HepG2 (cell line): ENCODE measurements around the gene TSPAN3. TPM values are rescaled to one million over a fixed set of nuclear protein-coding genes. Genes with fewer than 3 reads are reported as not detected.

Source experiments
- CERS6 ChIP-seq: sonication (generic); formaldehyde crosslinking; IDR thresholded peaks from 2 replicates; pipeline ENCODE4 v1.5.0; 2020; ENCODE audit warnings: missing genetic modification reagents
- DZIP1 ChIP-seq: sonication (generic); formaldehyde crosslinking; IDR thresholded peaks from 2 replicates; pipeline ENCODE4 v1.5.0; 2020; ENCODE audit warnings: mild to moderate bottlenecking, missing genetic modification reagents
- ELF1 ChIP-seq: sonication (generic); formaldehyde crosslinking; IDR thresholded peaks from 2 replicates; pipeline ENCODE4 v1.4.0; 2020; ENCODE audit warnings: missing genetic modification reagents
- ETV6 ChIP-seq: sonication (generic); formaldehyde crosslinking; conservative IDR thresholded peaks from 2 replicates; pipeline ENCODE4 v1.4.0; 2020; ENCODE audit warnings: missing genetic modification reagents
- FOXP4 ChIP-seq: sonication (generic); formaldehyde crosslinking; IDR thresholded peaks from 2 replicates; pipeline ENCODE4 v1.4.0; 2020; ENCODE audit warnings: missing genetic modification reagents
- GPN1 ChIP-seq: sonication (generic); formaldehyde crosslinking; IDR thresholded peaks from 2 replicates; pipeline ENCODE4 v1.5.1; 2020; ENCODE audit warnings: missing genetic modification reagents, borderline replicate concordance
- HDAC6 ChIP-seq: fragments of 200-600 bp; sonication (generic); IDR thresholded peaks from 2 replicates; pipeline ENCODE4 v1.7.0; 2017; ENCODE audit warnings: mild to moderate bottlenecking, antibody characterized with exemption, low read length, low read depth
- JUNB ChIP-seq: sonication (generic); formaldehyde crosslinking; IDR thresholded peaks from 2 replicates; pipeline ENCODE4 v1.8.0; 2022; ENCODE audit warnings: missing genetic modification reagents, mild to moderate bottlenecking, borderline replicate concordance
- MED8 ChIP-seq: sonication (generic); formaldehyde crosslinking; IDR thresholded peaks from 2 replicates; pipeline ENCODE4 v1.8.1; 2023; ENCODE audit warnings: mild to moderate bottlenecking, missing genetic modification reagents; ENCODE audit not compliant: insufficient replicate concordance
- MTF1 ChIP-seq: sonication (generic); formaldehyde crosslinking; IDR thresholded peaks from 2 replicates; pipeline ENCODE4 v1.5.0; 2020; ENCODE audit warnings: missing genetic modification reagents
- SMARCC2 ChIP-seq: fragments of 450-650 bp; IDR thresholded peaks from 2 replicates; pipeline ENCODE4 v1.6.1; 2017; ENCODE audit warnings: antibody characterized with exemption, mild to moderate bottlenecking
- SSRP1 ChIP-seq: IDR thresholded peaks from 2 replicates; pipeline ENCODE4 v1.6.1; 2016; ENCODE audit warnings: control low read depth
- TBX3 ChIP-seq: fragments of 450-650 bp; IDR thresholded peaks from 2 replicates; pipeline ENCODE4 v1.6.1; 2017; ENCODE audit warnings: antibody characterized with exemption, mild to moderate bottlenecking, inconsistent platforms, borderline replicate concordance
- ZNF224 ChIP-seq: sonication (generic); formaldehyde crosslinking; IDR thresholded peaks from 2 replicates; pipeline ENCODE4 v1.5.0; 2020; ENCODE audit warnings: mild to moderate bottlenecking, missing genetic modification reagents
- ZNF333 ChIP-seq: sonication (generic); formaldehyde crosslinking; IDR thresholded peaks from 2 replicates; pipeline ENCODE4 v1.4.0; 2020; ENCODE audit warnings: mild to moderate bottlenecking, missing genetic modification reagents, borderline replicate concordance
- ZNF704 ChIP-seq: sonication (generic); formaldehyde crosslinking; IDR thresholded peaks from 2 replicates; pipeline ENCODE4 v1.8.1; 2023; ENCODE audit warnings: mild to moderate bottlenecking, inconsistent platforms, moderate library complexity, missing genetic modification reagents, borderline replicate concordance
- ZNF850 ChIP-seq: sonication (generic); formaldehyde crosslinking; conservative IDR thresholded peaks from 2 replicates; pipeline ENCODE4 v1.9.0; 2021; ENCODE audit warnings: mild to moderate bottlenecking, missing genetic modification reagents
- ZNF879 ChIP-seq: sonication (generic); formaldehyde crosslinking; IDR thresholded peaks from 2 replicates; pipeline ENCODE4 v1.8.1; 2023; ENCODE audit warnings: missing genetic modification reagents
- ZNF891 ChIP-seq: sonication (generic); formaldehyde crosslinking; IDR thresholded peaks from 2 replicates; pipeline ENCODE4 v1.5.0; 2020; ENCODE audit warnings: mild to moderate bottlenecking, missing genetic modification reagents
- polyA plus RNA-seq, 8 experiments: library from polyadenylated mRNA; depleted of rRNA in 3 of 8; stranded (reverse) in 7 of 8; unstranded in 1 of 8; fragments of >200 nt; fragmentation: Illumina TruSeq in 4 of 8; extraction: Trizol in 4 of 8; gene quantifications; 2 replicates each; pipeline versions ENCODE4 v1.2.1 to v1.2.3, GENCODE V29; 2011 to 2016; ENCODE audit warnings: low read depth in 4 of 8, missing spikeins in 1 of 8, mixed read lengths in 1 of 8; ENCODE audit not compliant: insufficient read depth in 1 of 8
- total RNA-seq, 5 experiments: library from RNA; depleted of rRNA; stranded (reverse); fragments of >200 nt; fragmentation: Illumina TruSeq; extraction: Trizol; gene quantifications; 2 replicates each; pipeline ENCODE4 v1.2.3, GENCODE V29; 2016; ENCODE audit warnings: low read depth in 1 of 5
- TF ChIP-seq, protein P1 (sequence below): sonication (generic); formaldehyde crosslinking; IDR thresholded peaks from 2 replicates; pipeline ENCODE4 v1.4.0; 2020; ENCODE audit warnings: mild to moderate bottlenecking, low read depth, missing genetic modification reagents

The TSPAN3 gene
- total and polyA plus RNA-seq, 2 of the 13 experiments (the other 11 are each of a cell fraction or from before 2014, with no cell fraction given) = 167 to 170 TPM

GRCh38 chr15:77070495-77071304 is at the start of gene TSPAN3 (continued):
- TF ChIP-seq GPN1 (CRISPR knock-in tag) (no peak), ZNF891 (CRISPR knock-in tag) (no peak; the same call in 1 of the 2 replicates), SMARCC2 (no peak), SSRP1 (CRISPR knock-in tag) (no peak), ELF1 (no peak), MED8 (no peak), ETV6 (CRISPR knock-in tag) (no peak; the same call in 1 of the 2 replicates), ZNF850 (CRISPR knock-in tag) (peak; percentile 49; the same call in 1 of the 2 replicates), ZNF224 (0 out of 2 replicates have a peak, but pooled peaks have one; percentile 58), DZIP1 (CRISPR knock-in tag) (no peak), JUNB (no peak), TBX3 (no peak), ZNF879 (CRISPR knock-in tag) (no peak), CERS6 (CRISPR knock-in tag) (no peak), MTF1 (no peak), HDAC6 (no peak), ZNF333 (CRISPR knock-in tag) (no peak), FOXP4 (no peak), ZNF704 (no peak)
- TF ChIP-seq, protein P1, sequence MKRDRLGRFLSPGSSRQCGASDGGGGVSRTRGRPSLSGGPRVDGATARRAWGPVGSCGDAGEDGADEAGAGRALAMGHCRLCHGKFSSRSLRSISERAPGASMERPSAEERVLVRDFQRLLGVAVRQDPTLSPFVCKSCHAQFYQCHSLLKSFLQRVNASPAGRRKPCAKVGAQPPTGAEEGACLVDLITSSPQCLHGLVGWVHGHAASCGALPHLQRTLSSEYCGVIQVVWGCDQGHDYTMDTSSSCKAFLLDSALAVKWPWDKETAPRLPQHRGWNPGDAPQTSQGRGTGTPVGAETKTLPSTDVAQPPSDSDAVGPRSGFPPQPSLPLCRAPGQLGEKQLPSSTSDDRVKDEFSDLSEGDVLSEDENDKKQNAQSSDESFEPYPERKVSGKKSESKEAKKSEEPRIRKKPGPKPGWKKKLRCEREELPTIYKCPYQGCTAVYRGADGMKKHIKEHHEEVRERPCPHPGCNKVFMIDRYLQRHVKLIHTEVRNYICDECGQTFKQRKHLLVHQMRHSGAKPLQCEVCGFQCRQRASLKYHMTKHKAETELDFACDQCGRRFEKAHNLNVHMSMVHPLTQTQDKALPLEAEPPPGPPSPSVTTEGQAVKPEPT (CRISPR knock-in tag) = no peak
